HCT116 (cell line): ENCODE data around the gene GLT8D2.

Experiments
- ATF3 ChIP-seq: IDR thresholded peaks from 2 replicates; pipeline ENCODE4 v1.6.1; 2012
- CEBPB ChIP-seq: IDR thresholded peaks from 2 replicates; pipeline ENCODE4 v1.6.1; 2012; ENCODE audit warnings: low read depth
- CTCF ChIP-seq, 3 experiments: fragments of 200-600 bp in 1 of 3; sonication (generic) in 1 of 3; IDR thresholded peaks in 2 of 3; conservative IDR thresholded peaks in 1 of 3; 2 replicates each; pipeline ENCODE4 v1.5.1; 2012 to 2017; ENCODE audit warnings: low read depth in 2 of 3, low read length in 2 of 3, antibody characterized with exemption in 1 of 3, borderline replicate concordance in 1 of 3, control low read depth in 1 of 3, mild to moderate bottlenecking in 1 of 3, mixed read lengths in 1 of 3, mixed run types in 1 of 3, moderate library complexity in 1 of 3; ENCODE audit not compliant: insufficient read depth in 1 of 3
- ELF1 ChIP-seq: IDR thresholded peaks from 2 replicates; pipeline ENCODE4 v1.6.1; 2012; ENCODE audit warnings: low read depth, borderline replicate concordance
- EZH2phosphoT487 ChIP-seq: fragments of 200-600 bp; IDR thresholded peaks from 2 replicates; pipeline ENCODE4 v1.6.1; 2018; ENCODE audit warnings: antibody characterized with exemption, borderline replicate concordance
- POLR2A ChIP-seq: IDR thresholded peaks from 2 replicates; pipeline ENCODE4 v1.7.0; 2011; ENCODE audit warnings: borderline replicate concordance; ENCODE audit not compliant: insufficient read depth, insufficient read length; ENCODE audit errors: extremely low read depth
- SP1 ChIP-seq: IDR thresholded peaks from 2 replicates; pipeline ENCODE4 v1.6.1; 2012; ENCODE audit warnings: low read depth

- TF ChIP-seq CEBPB (no peak), EZH2phosphoT487 (no peak), ATF3 (no peak), ELF1 (no peak), SP1 (no peak), POLR2A (no peak), CTCF (IDR thresholded peaks at IDR 0.05 in 2 of 3, conservative IDR thresholded peaks at IDR 0.05 in 1 of 3; ENCODE audit: borderline replicate concordance in 1 of 3, insufficient read depth in 1 of 3, low read depth in 2 of 3, low read length in 2 of 3) (no peak)
Measured at GRCh38 chr12:104055686-104056388, 5.8 kb upstream of the GLT8D2 start.
